KMS-11 (cell line): ENCODE results near the gene PDZD8.

Experiments used
- H2AFZ ChIP-seq: fragments of 200-600 bp; sonication (generic); 2 replicates; pipeline ENCODE4 v1.6.1; 2016; ENCODE audit warnings: antibody characterized with exemption, mixed run types, low read depth
- H3K27ac ChIP-seq: fragments of 200-600 bp; sonication (generic); 2 replicates; pipeline ENCODE4 v1.6.1; 2016; ENCODE audit warnings: mild to moderate bottlenecking, mixed run types
- H3K27me3 ChIP-seq: fragments of 200-600 bp; sonication (generic); 2 replicates; pipeline ENCODE4 v1.6.1; 2017; ENCODE audit warnings: mild to moderate bottlenecking, low read depth, mixed run types, moderate library complexity; ENCODE audit not compliant: insufficient read depth
- H3K36me3 ChIP-seq: fragments of 200-600 bp; sonication (generic); 2 replicates; pipeline ENCODE4 v1.6.1; 2017; ENCODE audit warnings: mild to moderate bottlenecking, mixed run types; ENCODE audit not compliant: insufficient read depth
- H3K4me1 ChIP-seq: fragments of 200-600 bp; sonication (generic); 2 replicates; pipeline ENCODE4 v1.6.1; 2016; ENCODE audit warnings: mild to moderate bottlenecking, low read depth, mixed run types; ENCODE audit not compliant: poor library complexity, severe bottlenecking
- H3K4me2 ChIP-seq: fragments of 200-600 bp; sonication (generic); 2 replicates; pipeline ENCODE4 v1.7.0; 2016; ENCODE audit warnings: mild to moderate bottlenecking, mixed run types
- H3K4me3 ChIP-seq: fragments of 200-600 bp; sonication (generic); IDR thresholded peaks from 2 replicates; pipeline ENCODE4 v1.6.1; 2017; ENCODE audit warnings: low read depth, low read length, mixed read lengths; ENCODE audit not compliant: insufficient read depth
- H3K79me2 ChIP-seq: fragments of 200-600 bp; sonication (generic); 2 replicates; pipeline ENCODE4 v1.6.1; 2016; ENCODE audit warnings: low read depth, mixed run types; ENCODE audit not compliant: insufficient read depth
- H3K9ac ChIP-seq: fragments of 200-600 bp; sonication (generic); 2 replicates; pipeline ENCODE4 v1.6.1; 2016; ENCODE audit warnings: mild to moderate bottlenecking, mixed run types
- H4K20me1 ChIP-seq: fragments of 200-600 bp; sonication (generic); 2 replicates; pipeline ENCODE4 v1.6.1; 2016; ENCODE audit warnings: mild to moderate bottlenecking, mixed run types; ENCODE audit not compliant: insufficient read depth
- CTCF ChIP-seq: fragments of 200-600 bp; sonication (generic); conservative IDR thresholded peaks from 2 replicates; pipeline ENCODE4 v1.6.1; 2017; ENCODE audit warnings: low read depth, mild to moderate bottlenecking, antibody characterized with exemption, low read length, moderate library complexity, mixed read lengths

PDZD8 gene

GRCh38 chr10:117386805-117387204 is 11.6 kb upstream of the PDZD8 start:
- no peaks in the 10 kb centered on the region for H3K27me3 ChIP-seq
- no peaks in the 10 kb centered on the region for H3K4me1 ChIP-seq
- no peak overlapping the region for H3K4me3 ChIP-seq
- no peak overlapping the region for H3K9ac ChIP-seq
- H3K4me2 ChIP-seq = no peak overlapping the region
- no peaks in the 10 kb centered on the region for H3K36me3 ChIP-seq
- H4K20me1 ChIP-seq = no peaks in the 10 kb centered on the region
- no peak for TF ChIP-seq CTCF
- H2AFZ ChIP-seq = no peak overlapping the region
- no peaks in the 10 kb centered on the region for H3K79me2 ChIP-seq
- no peak overlapping the region for H3K27ac ChIP-seq

GRCh38 chr10:117382861-117383260 is 7.6 kb upstream of the PDZD8 start:
- Histone ChIP-seq H3K27me3 (no peaks in the 10 kb centered on the region), H4K20me1 (no peaks in the 10 kb centered on the region), H3K9ac (no peak overlapping the region), H3K79me2 (no peaks in the 10 kb centered on the region), H3K4me2 (no peak overlapping the region), H3K36me3 (no peaks in the 10 kb centered on the region), H3K4me1 (no peaks in the 10 kb centered on the region), H2AFZ (no peak overlapping the region), H3K27ac (no peak overlapping the region), H3K4me3 (no peak overlapping the region)
- TF ChIP-seq CTCF = no peak

DNA sequence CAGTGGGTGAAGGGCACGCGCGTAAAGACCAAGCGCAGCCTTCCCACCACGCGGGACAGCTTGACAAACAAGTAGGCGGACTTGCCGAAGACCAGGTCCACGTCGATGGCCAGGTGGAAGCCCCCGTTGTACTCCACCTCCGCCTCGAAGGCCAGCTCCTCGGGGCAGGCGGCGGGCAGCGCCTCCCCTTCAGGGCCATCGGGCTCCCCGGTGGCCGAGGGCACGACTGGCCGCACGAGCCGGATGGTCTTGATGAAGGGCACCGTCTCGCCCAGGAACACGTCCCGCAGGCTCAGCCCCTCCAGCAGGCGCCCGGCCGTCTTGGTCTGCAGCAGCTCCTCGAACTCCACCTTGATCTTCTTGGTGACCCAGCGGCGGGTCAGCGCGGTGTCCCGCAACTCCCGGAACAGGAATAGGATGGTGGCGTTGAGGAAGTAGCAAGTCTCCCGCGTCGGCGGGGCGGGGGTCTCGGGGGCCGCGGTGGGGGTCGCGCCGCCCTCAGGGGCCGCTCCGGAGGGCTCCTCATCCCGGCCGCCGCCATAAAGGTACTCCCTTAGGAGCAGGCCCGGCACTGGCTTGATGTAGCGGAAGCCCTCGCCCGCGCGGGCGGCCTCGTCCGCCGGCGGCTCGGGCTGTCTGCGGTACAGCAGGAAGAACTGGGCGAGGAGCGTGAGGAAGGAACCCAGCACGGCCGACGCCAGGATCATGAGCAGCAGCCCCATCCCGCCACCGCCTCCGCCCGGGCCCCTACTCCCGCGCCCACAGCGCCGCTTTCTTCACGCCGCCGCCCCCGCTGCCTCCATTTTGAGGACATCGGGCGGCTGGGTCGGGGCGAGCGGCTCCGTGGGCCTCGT is 507 bp downstream of the PDZD8 start:
- TF ChIP-seq CTCF = no peak
- Histone ChIP-seq H3K27me3 (no peaks in the 10 kb centered on the region), H3K4me1 (peaks cover 31% of the 10 kb centered on the region), H2AFZ (peak overlapping the region; percentile 90), H3K36me3 (no peaks in the 10 kb centered on the region), H3K4me2 (peak overlapping the region; percentile 82), H4K20me1 (peaks cover 15% of the 10 kb centered on the region), H3K9ac (peak overlapping the region; percentile 69; the same call in 1 of the 2 replicates), H3K79me2 (peaks cover 51% of the 10 kb centered on the region), H3K27ac (peak overlapping the region; percentile 59), H3K4me3 (no peak overlapping the region)

DNA sequence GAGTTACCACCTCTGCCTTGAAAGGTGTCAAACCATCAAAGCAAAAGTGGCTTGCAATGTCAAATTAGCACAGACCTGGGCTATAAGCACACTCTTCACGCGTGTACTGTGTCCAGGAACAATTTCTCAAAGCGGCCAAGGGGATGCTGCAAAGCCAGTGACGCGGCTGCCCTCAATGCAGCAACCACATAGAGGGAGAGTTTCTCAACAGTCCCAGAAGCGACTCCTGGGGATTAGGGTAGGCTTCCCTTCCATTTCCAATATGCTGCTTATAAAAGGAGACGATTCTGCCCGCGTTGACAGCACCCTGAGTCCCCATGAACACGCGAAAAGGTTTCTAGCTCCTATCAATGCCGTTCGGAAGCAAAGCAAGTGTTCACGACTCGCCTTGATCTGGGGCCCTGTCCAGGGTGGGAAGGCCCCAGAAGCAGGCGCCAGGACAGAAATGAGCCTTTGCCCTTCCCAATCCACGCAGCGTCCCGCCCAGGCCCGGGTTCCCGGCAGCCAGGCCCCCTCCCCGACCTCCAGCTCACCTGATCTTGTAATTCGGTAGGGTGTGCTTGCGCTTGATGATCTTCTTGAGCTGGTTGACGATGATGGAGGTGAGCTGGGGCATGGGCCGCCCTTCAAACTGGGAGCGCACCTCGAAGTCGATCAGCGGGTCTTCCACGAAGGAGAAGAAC is 1.3 kb downstream of the PDZD8 start:
- H2AFZ ChIP-seq = peak overlapping the region; percentile 90; the same call in 1 of the 2 replicates
- TF ChIP-seq CTCF = no peak
- peaks cover 35% of the 10 kb centered on the region for H3K4me1 ChIP-seq
- H3K9ac ChIP-seq = peak overlapping the region; percentile 69; the same call in 1 of the 2 replicates
- H3K4me2 ChIP-seq = peak overlapping the region; percentile 82
- no peaks in the 10 kb centered on the region for H3K27me3 ChIP-seq
- no peak overlapping the region; the same call in 1 of the 2 replicates for H3K27ac ChIP-seq
- H3K36me3 ChIP-seq = no peaks in the 10 kb centered on the region
- no peak overlapping the region for H3K4me3 ChIP-seq
- peaks cover 15% of the 10 kb centered on the region for H4K20me1 ChIP-seq
- peaks cover 59% of the 10 kb centered on the region for H3K79me2 ChIP-seq
